ENCODE measurements around the gene CCDC27. TPM values are rescaled to one million over a fixed set of nuclear protein-coding genes. Genes with fewer than 3 reads are reported as not detected.

CCDC27 gene
- total RNA-seq, 2 donors from 2014 or later, result not detected

GRCh38 chr1:3774276-3774945 is 22.2 kb downstream of the CCDC27 start:
- Mint-ChIP-seq H3K27me3 (no peaks in the 10 kb centered on the region), H3K4me3 (no peak overlapping the region), H3K36me3 (ENCODE audit: low read depth) (no peaks in the 10 kb centered on the region), H3K27ac (no peak overlapping the region), H3K4me1 (peaks cover 9% of the 10 kb centered on the region)
- H3K9me3 ChIP-seq (ENCODE audit: control insufficient read depth, low read length, poor library complexity, severe bottlenecking), result no peaks in the 10 kb centered on the region
- no peak for ATAC-seq
- DNase-seq, result no peak

DNA sequence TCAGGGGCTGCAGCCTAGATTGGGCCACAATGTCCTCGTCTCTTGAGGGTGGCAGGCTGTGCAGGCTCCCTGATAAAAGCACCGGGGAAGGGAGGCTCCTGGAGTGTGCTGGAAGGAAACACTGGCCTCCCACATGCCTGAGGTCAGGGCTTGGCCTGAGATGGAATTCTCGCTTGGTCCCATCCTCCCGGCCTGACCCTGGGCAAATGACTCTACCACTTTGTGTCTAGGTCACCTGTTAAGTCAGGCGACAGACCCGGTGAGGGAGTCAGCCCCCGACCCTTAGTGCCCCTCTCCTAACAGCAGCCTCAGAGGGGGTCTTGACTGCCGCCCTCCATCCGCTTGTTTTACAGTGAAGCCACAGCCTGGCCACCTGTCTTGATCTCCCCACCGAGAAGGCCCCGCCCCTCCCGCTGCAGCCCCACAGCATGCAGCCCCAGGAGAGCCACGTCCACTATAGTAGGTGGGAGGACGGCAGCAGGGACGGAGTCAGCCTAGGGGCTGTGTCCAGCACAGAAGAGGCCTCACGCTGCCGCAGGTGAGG is 22.8 kb downstream of the CCDC27 start:
- no peaks in the 10 kb centered on the region for H3K9me3 ChIP-seq (ENCODE audit: control insufficient read depth, low read length, poor library complexity, severe bottlenecking)
- Mint-ChIP-seq H3K27ac (no peak overlapping the region), H3K4me3 (no peak overlapping the region), H3K27me3 (no peaks in the 10 kb centered on the region), H3K4me1 (peaks cover 9% of the 10 kb centered on the region), H3K36me3 (ENCODE audit: low read depth) (peaks cover under 1% of the 10 kb centered on the region)
- ATAC-seq (no peak), DNase-seq (no peak)

DNA sequence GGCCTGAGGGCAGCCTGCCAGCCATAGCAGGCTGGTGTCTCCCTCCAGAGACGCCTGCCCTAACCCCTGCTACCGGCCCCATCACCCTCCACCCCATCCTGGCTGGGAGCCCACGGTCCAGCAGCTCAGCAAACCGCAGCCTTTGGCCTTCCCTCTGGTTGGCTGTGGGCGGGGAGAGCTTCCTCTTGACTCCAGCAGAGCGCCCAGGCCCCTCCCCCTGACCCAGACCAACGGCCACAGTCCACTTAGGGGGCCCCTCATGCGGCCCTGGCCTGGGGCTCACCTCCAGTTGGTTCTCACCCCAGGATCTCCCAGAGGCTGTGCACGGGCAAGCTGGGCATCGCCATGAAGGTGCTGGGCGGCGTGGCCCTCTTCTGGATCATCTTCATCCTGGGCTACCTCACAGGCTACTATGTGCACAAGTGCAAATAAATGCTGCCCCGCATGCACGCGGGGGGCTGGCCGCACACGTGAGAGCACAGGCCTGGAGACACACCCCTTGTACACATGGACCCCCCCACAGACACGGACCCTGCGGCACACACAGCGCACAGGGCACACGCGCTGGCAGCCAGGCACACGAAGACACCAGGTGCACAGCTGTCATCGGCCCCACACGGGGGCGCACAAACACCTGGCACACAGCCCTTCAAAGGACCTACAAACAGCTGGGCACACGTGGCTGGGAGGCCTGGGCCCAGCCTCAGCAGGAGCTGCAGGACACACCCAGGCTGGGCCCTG is 23.4 kb downstream of the CCDC27 start:
- peaks cover 2% of the 10 kb centered on the region for H3K36me3 Mint-ChIP-seq (ENCODE audit: low read depth)
- peak; percentile 48 for ATAC-seq
- no peaks in the 10 kb centered on the region for H3K27me3 Mint-ChIP-seq
- peak; percentile 28 to 32 (median 30) for DNase-seq
- H3K4me1 Mint-ChIP-seq, result peaks cover 9% of the 10 kb centered on the region
- no peak overlapping the region for H3K4me3 Mint-ChIP-seq
- no peaks in the 10 kb centered on the region for H3K9me3 ChIP-seq (ENCODE audit: control insufficient read depth, low read length, poor library complexity, severe bottlenecking)
- no peak overlapping the region for H3K27ac Mint-ChIP-seq

DNA sequence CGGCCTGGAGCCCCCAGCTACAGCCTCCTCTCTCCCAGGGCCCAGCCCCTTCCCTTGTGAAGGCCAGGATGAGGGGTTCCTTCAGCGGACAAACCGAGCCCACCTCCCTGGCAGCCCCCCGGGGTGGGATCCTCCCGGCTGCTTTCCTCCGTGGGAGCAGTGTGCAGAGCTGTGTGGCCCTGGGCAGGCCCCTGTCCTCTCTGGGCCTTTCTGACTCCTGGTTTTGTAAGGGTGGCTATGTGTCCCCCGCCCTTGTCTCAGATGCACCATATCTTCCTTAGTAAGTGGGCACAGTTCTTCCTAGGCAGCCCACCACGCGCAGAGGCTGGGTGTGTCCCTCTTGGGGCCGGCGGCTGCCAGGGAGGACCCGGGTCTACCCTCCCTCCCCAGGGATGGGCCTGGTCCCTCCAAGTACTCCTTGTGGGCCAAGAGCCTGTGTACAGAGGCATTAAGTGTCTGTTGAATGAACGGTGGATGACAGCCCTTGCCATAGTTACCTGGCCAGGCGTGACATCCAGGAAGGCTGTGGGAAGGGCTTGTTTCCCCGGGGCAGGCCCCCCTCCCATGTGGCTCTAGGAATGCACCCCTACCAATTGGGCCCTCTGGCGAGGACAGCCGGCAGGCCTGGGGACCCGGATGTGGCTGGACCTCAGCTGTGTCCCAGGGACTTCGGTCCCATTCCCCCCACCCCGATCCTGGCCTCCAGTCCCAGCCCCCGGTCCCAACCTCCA is 24.1 kb downstream of the CCDC27 start:
- peak overlapping the region; percentile 16 for H3K27ac Mint-ChIP-seq
- no peak overlapping the region for H3K4me3 Mint-ChIP-seq
- DNase-seq (no peak), ATAC-seq (no peak)
- no peaks in the 10 kb centered on the region for H3K27me3 Mint-ChIP-seq
- H3K4me1 Mint-ChIP-seq, result peaks cover 9% of the 10 kb centered on the region
- H3K9me3 ChIP-seq (ENCODE audit: control insufficient read depth, low read length, poor library complexity, severe bottlenecking), result no peaks in the 10 kb centered on the region
- H3K36me3 Mint-ChIP-seq (ENCODE audit: low read depth), result peaks cover 5% of the 10 kb centered on the region

DNA sequence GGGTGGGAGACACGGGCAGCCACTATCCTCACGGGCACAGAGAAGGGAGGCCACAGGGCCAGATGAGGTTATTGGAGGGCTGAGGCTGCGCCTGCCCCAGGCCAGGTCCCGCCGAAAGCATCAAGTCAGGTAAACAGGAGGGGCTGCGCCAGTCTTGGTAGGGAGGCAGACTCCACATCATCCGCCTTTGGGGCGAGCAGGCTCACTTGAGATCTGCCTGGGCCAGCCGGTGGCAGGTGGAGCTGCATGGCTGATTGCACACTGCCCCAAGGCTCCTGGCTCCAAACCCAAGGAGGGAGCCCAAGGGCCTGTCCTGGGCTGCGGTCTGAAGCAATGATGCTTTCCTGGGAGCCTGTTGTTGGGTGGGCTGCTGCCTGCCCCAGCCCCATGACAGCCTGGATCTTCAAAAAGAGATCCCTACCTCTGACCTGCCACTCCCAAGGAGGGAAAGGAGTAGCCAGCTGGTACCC is 24.9 kb downstream of the CCDC27 start:
- H3K36me3 Mint-ChIP-seq (ENCODE audit: low read depth), result peaks cover 5% of the 10 kb centered on the region
- no peak for DNase-seq
- peak overlapping the region; percentile 16 for H3K27ac Mint-ChIP-seq
- no peak for ATAC-seq
- no peak overlapping the region for H3K4me3 Mint-ChIP-seq
- H3K4me1 Mint-ChIP-seq, result peaks cover 5% of the 10 kb centered on the region
- no peaks in the 10 kb centered on the region for H3K27me3 Mint-ChIP-seq
- H3K9me3 ChIP-seq (ENCODE audit: control insufficient read depth, low read length, poor library complexity, severe bottlenecking), result no peaks in the 10 kb centered on the region

GRCh38 chr1:3777647-3778589 is 25.7 kb downstream of the CCDC27 start:
- H3K27ac Mint-ChIP-seq, result no peak overlapping the region
- peak overlapping the region; percentile 41 for H3K4me3 Mint-ChIP-seq
- H3K36me3 Mint-ChIP-seq (ENCODE audit: low read depth), result peaks cover 5% of the 10 kb centered on the region
- H3K9me3 ChIP-seq (ENCODE audit: control insufficient read depth, low read length, poor library complexity, severe bottlenecking), result no peaks in the 10 kb centered on the region
- no peaks in the 10 kb centered on the region for H3K27me3 Mint-ChIP-seq
- ATAC-seq (no peak), DNase-seq (no peak)
- H3K4me1 Mint-ChIP-seq, result peaks cover 5% of the 10 kb centered on the region

- peaks cover 5% of the 10 kb centered on the region for H3K4me1 Mint-ChIP-seq
- H3K36me3 Mint-ChIP-seq (ENCODE audit: low read depth), result peaks cover 5% of the 10 kb centered on the region
- H3K4me3 Mint-ChIP-seq, result peak overlapping the region; percentile 41
- no peaks in the 10 kb centered on the region for H3K27me3 Mint-ChIP-seq
- DNase-seq (no peak), ATAC-seq (no peak)
- peak overlapping the region; percentile 11 for H3K27ac Mint-ChIP-seq
- H3K9me3 ChIP-seq (ENCODE audit: control insufficient read depth, low read length, poor library complexity, severe bottlenecking), result no peaks in the 10 kb centered on the region
These were observed 26.5 kb downstream of the CCDC27 start for GRCh38 chr1:3778590-3779264.

GRCh38 chr1:3779265-3779911 is 27.1 kb downstream of the CCDC27 start:
- DNase-seq (no peak), ATAC-seq (no peak)
- Mint-ChIP-seq H3K36me3 (ENCODE audit: low read depth) (peaks cover 5% of the 10 kb centered on the region), H3K27me3 (no peaks in the 10 kb centered on the region), H3K4me3 (no peak overlapping the region), H3K4me1 (peaks cover 5% of the 10 kb centered on the region), H3K27ac (peak overlapping the region; percentile 11)
- H3K9me3 ChIP-seq (ENCODE audit: control insufficient read depth, low read length, poor library complexity, severe bottlenecking), result no peaks in the 10 kb centered on the region

DNA sequence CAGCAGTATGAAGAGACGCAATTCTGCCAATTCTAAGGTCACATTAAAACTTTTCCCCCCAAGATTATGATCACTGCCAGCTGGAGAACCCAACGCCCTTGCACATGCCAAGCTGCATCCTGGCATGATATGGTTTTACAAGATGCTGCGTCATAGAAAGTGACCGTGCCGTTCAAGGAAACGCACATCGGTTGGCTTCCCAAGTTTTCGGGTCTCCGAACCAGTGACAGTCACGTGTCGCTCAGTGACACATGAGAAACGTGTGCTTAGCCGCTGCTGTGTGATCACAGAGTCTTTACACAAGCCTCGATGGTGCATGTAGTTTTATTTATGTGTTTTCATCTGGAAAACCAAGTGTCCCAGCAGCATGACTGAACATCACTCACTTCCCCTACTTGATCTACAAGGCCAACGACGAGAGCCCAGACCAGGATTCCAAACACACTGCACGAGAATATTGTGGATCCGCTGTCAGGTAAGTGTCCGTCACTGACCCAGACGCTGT is 27.7 kb downstream of the CCDC27 start:
- ATAC-seq (no peak), DNase-seq (no peak)
- H3K27ac Mint-ChIP-seq, result peak overlapping the region; percentile 11
- H3K4me3 Mint-ChIP-seq, result no peak overlapping the region
- H3K27me3 Mint-ChIP-seq, result no peaks in the 10 kb centered on the region
- no peaks in the 10 kb centered on the region for H3K9me3 ChIP-seq (ENCODE audit: control insufficient read depth, low read length, poor library complexity, severe bottlenecking)
- H3K4me1 Mint-ChIP-seq, result peaks cover 5% of the 10 kb centered on the region
- peaks cover 5% of the 10 kb centered on the region for H3K36me3 Mint-ChIP-seq (ENCODE audit: low read depth)

DNA sequence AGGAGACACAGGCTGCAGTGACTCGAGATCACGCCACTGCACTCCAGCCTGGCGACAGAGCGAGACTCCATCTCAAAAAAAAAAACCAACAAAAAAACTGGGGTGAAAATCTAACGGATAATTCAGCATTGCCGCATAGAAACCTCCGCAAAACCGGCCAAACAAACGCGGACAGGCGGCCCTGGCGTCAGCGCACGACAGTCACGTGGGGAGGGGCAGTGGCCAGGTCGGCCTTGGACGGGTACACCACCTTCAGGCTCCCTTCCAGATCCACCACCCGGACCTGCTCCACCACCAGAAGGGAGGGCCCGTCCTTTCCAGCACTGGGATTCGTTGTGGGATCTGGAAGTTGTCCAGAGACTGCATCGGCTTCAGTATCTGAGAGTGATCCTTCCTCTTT is 28.7 kb downstream of the CCDC27 start:
- H3K9me3 ChIP-seq (ENCODE audit: control insufficient read depth, low read length, poor library complexity, severe bottlenecking), result no peaks in the 10 kb centered on the region
- peaks cover 5% of the 10 kb centered on the region for H3K36me3 Mint-ChIP-seq (ENCODE audit: low read depth)
- ATAC-seq (no peak), DNase-seq (no peak)
- H3K27me3 Mint-ChIP-seq, result no peaks in the 10 kb centered on the region
- H3K4me1 Mint-ChIP-seq, result peaks cover 2% of the 10 kb centered on the region
- no peak overlapping the region for H3K27ac Mint-ChIP-seq
- no peak overlapping the region for H3K4me3 Mint-ChIP-seq

GRCh38 chr1:3783651-3784474 is 31.6 kb downstream of the CCDC27 start:
- DNase-seq (no peak), ATAC-seq (no peak)
- no peaks in the 10 kb centered on the region for H3K9me3 ChIP-seq (ENCODE audit: control insufficient read depth, low read length, poor library complexity, severe bottlenecking)
- H3K36me3 Mint-ChIP-seq (ENCODE audit: low read depth), result peaks cover 7% of the 10 kb centered on the region
- peak overlapping the region; percentile 37 for H3K27ac Mint-ChIP-seq
- peak overlapping the region; percentile 12 for H3K4me3 Mint-ChIP-seq
- H3K4me1 Mint-ChIP-seq, result peaks cover 13% of the 10 kb centered on the region
- H3K27me3 Mint-ChIP-seq, result no peaks in the 10 kb centered on the region
